ENCODE data around the gene TNIK.

The TNIK gene

GRCh38 chr3:171363202-171363601, 97.0 kb downstream of the TNIK start:
- H3K4me3 ChIP-seq (ENCODE audit: low read depth, low read length): no peak overlapping the region
- TF ChIP-seq, protein P1, sequence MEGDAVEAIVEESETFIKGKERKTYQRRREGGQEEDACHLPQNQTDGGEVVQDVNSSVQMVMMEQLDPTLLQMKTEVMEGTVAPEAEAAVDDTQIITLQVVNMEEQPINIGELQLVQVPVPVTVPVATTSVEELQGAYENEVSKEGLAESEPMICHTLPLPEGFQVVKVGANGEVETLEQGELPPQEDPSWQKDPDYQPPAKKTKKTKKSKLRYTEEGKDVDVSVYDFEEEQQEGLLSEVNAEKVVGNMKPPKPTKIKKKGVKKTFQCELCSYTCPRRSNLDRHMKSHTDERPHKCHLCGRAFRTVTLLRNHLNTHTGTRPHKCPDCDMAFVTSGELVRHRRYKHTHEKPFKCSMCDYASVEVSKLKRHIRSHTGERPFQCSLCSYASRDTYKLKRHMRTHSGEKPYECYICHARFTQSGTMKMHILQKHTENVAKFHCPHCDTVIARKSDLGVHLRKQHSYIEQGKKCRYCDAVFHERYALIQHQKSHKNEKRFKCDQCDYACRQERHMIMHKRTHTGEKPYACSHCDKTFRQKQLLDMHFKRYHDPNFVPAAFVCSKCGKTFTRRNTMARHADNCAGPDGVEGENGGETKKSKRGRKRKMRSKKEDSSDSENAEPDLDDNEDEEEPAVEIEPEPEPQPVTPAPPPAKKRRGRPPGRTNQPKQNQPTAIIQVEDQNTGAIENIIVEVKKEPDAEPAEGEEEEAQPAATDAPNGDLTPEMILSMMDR (IDR thresholded peaks at IDR 0.05; ENCODE audit: low read depth, low read length): no peak

DNA sequence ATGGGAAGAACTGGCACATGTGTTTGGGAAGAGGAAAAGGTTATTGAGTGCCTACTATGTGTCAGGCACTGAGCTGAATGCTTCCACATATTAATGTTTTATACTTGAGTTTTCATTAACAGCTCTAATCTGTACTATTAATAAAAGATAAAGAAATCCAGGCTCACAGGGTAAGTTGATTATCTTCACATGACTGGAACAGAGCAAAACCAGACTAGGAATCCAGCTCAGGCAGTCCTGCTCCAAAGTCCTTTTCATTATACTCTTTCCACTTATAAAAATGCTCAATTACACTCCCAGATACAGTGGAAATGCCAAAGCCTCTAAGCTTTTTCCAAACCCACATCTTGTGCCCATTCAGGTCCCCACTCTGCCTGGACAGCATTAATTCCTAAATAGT, 97.6 kb downstream of the TNIK start:
- TF ChIP-seq, protein P1 (IDR thresholded peaks at IDR 0.05; ENCODE audit: low read depth, low read length): no peak
- no peak overlapping the region for H3K4me3 ChIP-seq (ENCODE audit: low read depth, low read length)

GRCh38 chr3:171358881-171359198, 101.4 kb downstream of the TNIK start:
- no peak overlapping the region for H3K4me3 ChIP-seq (ENCODE audit: low read depth, low read length)
- TF ChIP-seq, protein P1 (IDR thresholded peaks at IDR 0.05; ENCODE audit: low read depth, low read length): no peak

DNA sequence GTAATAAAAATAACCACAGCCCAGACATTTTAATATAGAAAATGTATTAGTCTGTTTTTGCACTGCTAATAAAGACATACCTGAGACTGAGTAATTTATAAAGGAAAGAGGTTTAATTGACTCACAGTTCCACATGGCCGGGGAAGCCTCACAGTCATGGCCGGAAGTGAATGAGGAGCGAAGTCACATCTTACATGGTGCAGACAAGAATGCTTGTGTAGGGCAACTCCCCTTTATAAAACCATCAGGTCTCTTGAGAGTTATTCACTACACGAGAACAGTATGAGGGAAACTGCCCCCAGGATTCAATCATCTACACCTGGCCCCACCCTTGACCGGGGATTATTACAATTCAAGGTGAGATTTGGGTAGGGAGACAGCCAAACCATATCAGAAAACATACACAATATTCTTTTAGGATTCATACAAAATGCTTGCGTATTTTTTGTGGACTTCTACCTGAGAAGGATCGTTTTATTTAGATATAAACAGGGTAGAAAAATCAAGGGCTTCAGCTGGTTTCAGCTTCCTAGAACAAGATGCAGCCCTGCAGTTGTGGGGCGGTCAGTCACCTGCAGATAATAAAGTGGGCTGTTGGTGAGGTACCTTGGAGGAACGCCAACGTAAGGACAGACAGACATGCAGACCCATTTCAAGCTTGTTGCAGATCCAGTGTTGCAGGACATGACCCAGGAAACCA, 101.9 kb downstream of the TNIK start:
- H3K4me3 ChIP-seq (ENCODE audit: low read depth, low read length): no peak overlapping the region
- TF ChIP-seq, protein P1 (IDR thresholded peaks at IDR 0.05; ENCODE audit: low read depth, low read length): no peak

GRCh38 chr3:171357721-171358120, 102.5 kb downstream of the TNIK start:
- TF ChIP-seq, protein P1 (IDR thresholded peaks at IDR 0.05; ENCODE audit: low read depth, low read length): no peak

DNA sequence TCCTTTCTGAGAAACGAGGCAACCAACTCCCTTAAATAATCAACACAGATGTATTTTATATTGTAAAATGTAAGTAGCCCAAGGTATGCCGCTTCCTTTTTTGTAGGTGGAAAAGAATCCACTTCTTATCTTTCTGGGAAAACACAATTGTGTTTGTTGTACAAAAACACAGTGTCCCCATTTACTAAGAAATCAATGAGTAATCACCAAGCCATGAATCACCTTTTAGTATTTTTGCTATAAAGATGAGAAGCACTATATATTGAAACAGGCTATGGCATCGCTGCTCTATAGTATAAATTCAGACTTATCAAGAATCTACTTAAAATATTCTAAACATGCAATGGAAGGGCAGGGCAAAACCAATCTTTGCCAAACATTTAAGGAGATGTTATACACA, 104.0 kb downstream of the TNIK start:
- TF ChIP-seq, protein P1 (IDR thresholded peaks at IDR 0.05; ENCODE audit: low read depth, low read length): no peak
- no peak overlapping the region for H3K4me3 ChIP-seq (ENCODE audit: low read depth, low read length)

More at GRCh38 chr3:171357721-171358120, 102.5 kb downstream of the TNIK start:
- no peak overlapping the region for H3K4me3 ChIP-seq (ENCODE audit: low read depth, low read length)

DNA sequence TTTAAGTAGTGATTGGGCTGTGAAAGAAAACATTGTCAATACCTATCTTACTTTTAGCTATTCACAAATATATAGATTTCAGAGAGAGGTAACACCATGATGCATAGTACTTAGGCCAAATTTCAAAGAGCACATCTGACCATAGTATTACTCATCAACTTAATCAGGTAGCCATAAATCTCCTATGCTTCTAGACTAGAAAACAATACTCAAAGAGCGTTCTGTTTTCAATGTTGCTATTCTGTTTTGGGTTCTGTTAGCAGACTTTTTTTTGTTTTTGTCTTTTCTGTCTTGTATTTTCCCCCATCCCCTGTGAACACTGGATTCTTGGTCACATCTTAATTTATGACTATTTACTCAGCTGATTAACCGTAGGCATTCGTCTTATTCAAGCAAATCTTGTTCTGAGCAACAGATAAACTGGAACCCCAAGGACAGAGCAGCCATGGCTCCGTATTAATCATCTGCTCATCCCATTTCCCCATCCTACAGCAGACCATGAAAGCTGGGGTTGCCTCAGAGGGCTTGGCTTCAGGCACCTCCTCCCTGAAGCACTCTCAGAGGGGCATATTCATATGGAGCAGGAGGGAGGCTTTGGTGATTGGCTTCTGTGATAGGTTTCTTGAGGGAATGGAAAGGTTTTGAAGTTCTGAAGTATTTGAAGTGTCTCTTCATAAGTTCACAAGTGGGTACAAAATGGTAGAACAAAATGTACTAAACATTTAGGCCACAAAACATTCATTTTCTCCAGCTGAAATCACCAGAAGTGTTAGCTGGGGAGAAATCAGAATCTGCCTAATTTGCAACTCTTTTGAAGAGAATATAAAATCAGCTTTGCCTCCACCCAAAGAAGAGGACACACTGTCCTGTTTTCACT, 105.3 kb downstream of the TNIK start:
- no peak overlapping the region for H3K4me3 ChIP-seq (ENCODE audit: low read depth, low read length)
- TF ChIP-seq, protein P1 (IDR thresholded peaks at IDR 0.05; ENCODE audit: low read depth, low read length): no peak

Data from WI38 (cell line).